ENCODE data around the gene ARHGAP30. TPM values are rescaled to one million over a fixed set of nuclear protein-coding genes. Genes with fewer than 3 reads are reported as not detected.

ARHGAP30 gene
- polyA plus RNA-seq, 1 donor (not counting 4 experiments of a cell fraction or from before 2014, with no cell fraction given) = 0.16 TPM

DNA sequence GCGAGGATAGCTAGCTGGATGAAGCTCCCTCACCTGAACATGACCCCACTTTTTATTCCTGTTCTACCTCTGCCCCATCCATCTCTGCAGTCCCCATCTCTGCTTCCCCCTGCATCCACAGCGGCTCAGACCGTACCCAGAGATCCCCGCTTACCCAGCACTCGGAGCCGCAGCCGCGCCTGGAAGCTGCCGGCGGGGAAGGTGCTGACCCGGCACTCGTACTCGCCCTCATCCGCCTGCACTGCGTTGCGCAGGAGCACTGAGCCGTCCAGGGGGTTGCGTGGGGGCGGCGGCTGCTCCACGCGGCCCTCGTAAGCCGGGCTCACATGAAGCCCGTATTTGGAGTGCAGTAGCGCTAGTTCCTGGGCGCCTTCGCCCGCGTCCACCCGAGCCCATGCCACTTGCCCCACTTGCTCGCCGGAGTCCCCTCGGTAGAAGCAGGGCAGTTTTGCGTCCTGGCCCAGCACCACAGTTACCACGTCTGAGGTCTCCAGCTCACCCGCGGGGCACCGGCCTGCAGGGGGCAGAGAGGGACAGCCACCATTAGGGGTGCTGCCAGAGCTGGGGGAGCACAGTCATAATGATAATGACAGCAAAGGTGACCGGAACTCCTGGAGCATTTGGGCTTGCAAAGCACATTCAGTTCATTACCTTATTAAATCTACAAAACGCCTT is 9.9 kb upstream of the ARHGAP30 start:
- Histone ChIP-seq H3K9me3 (ENCODE audit: control insufficient read depth, low read depth, low read length) (no peaks in the 10 kb centered on the region), H3K9me1 (ENCODE audit: control insufficient read depth, extremely low read depth, insufficient read depth, low read length) (no peaks in the 10 kb centered on the region), H2AFZ (ENCODE audit: control insufficient read depth, low read length) (no peak overlapping the region), H3K27ac (ENCODE audit: control insufficient read depth, insufficient read depth, low read length) (no peak overlapping the region), H3K4me3 (ENCODE audit: control insufficient read depth in 2 of 3, extremely low read depth in 1 of 3, insufficient read depth in 2 of 3, low read depth in 1 of 3, low read length in 3 of 3) (no peak overlapping the region), H3K4me2 (ENCODE audit: control insufficient read depth, extremely low read depth, insufficient read depth, low read depth, low read length) (no peak overlapping the region), H3K27me3 (ENCODE audit: control insufficient read depth, extremely low read depth, insufficient read depth, low read length) (no peaks in the 10 kb centered on the region), H3K36me3 (ENCODE audit: control insufficient read depth in 2 of 2, extremely low read depth in 1 of 2, insufficient read depth in 2 of 2, low read length in 2 of 2) (no peaks in the 10 kb centered on the region), H3K79me2 (ENCODE audit: control insufficient read depth, insufficient read depth, low read length) (no peaks in the 10 kb centered on the region), H4K20me1 (ENCODE audit: control insufficient read depth, extremely low read depth, insufficient read depth, low read length) (no peaks in the 10 kb centered on the region), H3K4me1 (ENCODE audit: control insufficient read depth, extremely low read depth, insufficient read depth, low read length) (peaks cover 45% of the 10 kb centered on the region), H3K9ac (ENCODE audit: control insufficient read depth, extremely low read depth, insufficient read depth, low read length) (no peak overlapping the region)
- TF ChIP-seq, protein P1, sequence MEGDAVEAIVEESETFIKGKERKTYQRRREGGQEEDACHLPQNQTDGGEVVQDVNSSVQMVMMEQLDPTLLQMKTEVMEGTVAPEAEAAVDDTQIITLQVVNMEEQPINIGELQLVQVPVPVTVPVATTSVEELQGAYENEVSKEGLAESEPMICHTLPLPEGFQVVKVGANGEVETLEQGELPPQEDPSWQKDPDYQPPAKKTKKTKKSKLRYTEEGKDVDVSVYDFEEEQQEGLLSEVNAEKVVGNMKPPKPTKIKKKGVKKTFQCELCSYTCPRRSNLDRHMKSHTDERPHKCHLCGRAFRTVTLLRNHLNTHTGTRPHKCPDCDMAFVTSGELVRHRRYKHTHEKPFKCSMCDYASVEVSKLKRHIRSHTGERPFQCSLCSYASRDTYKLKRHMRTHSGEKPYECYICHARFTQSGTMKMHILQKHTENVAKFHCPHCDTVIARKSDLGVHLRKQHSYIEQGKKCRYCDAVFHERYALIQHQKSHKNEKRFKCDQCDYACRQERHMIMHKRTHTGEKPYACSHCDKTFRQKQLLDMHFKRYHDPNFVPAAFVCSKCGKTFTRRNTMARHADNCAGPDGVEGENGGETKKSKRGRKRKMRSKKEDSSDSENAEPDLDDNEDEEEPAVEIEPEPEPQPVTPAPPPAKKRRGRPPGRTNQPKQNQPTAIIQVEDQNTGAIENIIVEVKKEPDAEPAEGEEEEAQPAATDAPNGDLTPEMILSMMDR (optimal IDR thresholded peaks at IDR 0.05 in 1 of 3, IDR thresholded peaks at IDR 0.05 in 1 of 3, conservative IDR thresholded peaks at IDR 0.05 in 1 of 3; ENCODE audit: extremely low read depth in 1 of 3, insufficient read depth in 2 of 3, low read length in 3 of 3) = no peak
- no peak for TF ChIP-seq EZH2 (IDR thresholded peaks at IDR 0.05; ENCODE audit: low read length)
- dilution Hi-C loops (cut with MboI; ENCODE audit: extremely low pct_ligation_motif_present, low sequenced_read_pairs) = no loop called here
- DNase-seq (ENCODE audit: low read depth, low spot score) (no peak), FAIRE-seq (no peak)

GRCh38 chr1:161077426-161077825 is 7.7 kb upstream of the ARHGAP30 start:
- no peak for FAIRE-seq
- peaks cover 2% of the 10 kb centered on the region for H3K9me1 ChIP-seq (ENCODE audit: control insufficient read depth, extremely low read depth, insufficient read depth, low read length)
- no peak overlapping the region for H3K9ac ChIP-seq (ENCODE audit: control insufficient read depth, extremely low read depth, insufficient read depth, low read length)
- DNase-seq (ENCODE audit: low read depth, low spot score) = no peak
- H3K27ac ChIP-seq (ENCODE audit: control insufficient read depth, insufficient read depth, low read length) = no peak overlapping the region
- H3K27me3 ChIP-seq (ENCODE audit: control insufficient read depth, extremely low read depth, insufficient read depth, low read length) = no peaks in the 10 kb centered on the region
- no peaks in the 10 kb centered on the region for H3K79me2 ChIP-seq (ENCODE audit: control insufficient read depth, insufficient read depth, low read length)
- H3K4me3 ChIP-seq (ENCODE audit: control insufficient read depth in 2 of 3, extremely low read depth in 1 of 3, insufficient read depth in 2 of 3, low read depth in 1 of 3, low read length in 3 of 3) = no peak overlapping the region
- no peaks in the 10 kb centered on the region for H3K9me3 ChIP-seq (ENCODE audit: control insufficient read depth, low read depth, low read length)
- TF ChIP-seq, protein P1 (optimal IDR thresholded peaks at IDR 0.05 in 1 of 3, IDR thresholded peaks at IDR 0.05 in 1 of 3, conservative IDR thresholded peaks at IDR 0.05 in 1 of 3; ENCODE audit: extremely low read depth in 1 of 3, insufficient read depth in 2 of 3, low read length in 3 of 3) = no peak
- no peak for TF ChIP-seq EZH2 (IDR thresholded peaks at IDR 0.05; ENCODE audit: low read length)
- no peaks in the 10 kb centered on the region for H3K36me3 ChIP-seq (ENCODE audit: control insufficient read depth in 2 of 2, extremely low read depth in 1 of 2, insufficient read depth in 2 of 2, low read length in 2 of 2)
- dilution Hi-C loops (cut with MboI; ENCODE audit: extremely low pct_ligation_motif_present, low sequenced_read_pairs) = no loop called here
- H4K20me1 ChIP-seq (ENCODE audit: control insufficient read depth, extremely low read depth, insufficient read depth, low read length) = no peaks in the 10 kb centered on the region
- H3K4me2 ChIP-seq (ENCODE audit: control insufficient read depth, extremely low read depth, insufficient read depth, low read depth, low read length) = no peak overlapping the region
- peaks cover 38% of the 10 kb centered on the region for H3K4me1 ChIP-seq (ENCODE audit: control insufficient read depth, extremely low read depth, insufficient read depth, low read length)
- no peak overlapping the region for H2AFZ ChIP-seq (ENCODE audit: control insufficient read depth, low read length)

All from keratinocyte (primary cell).